Inflammatory macrophage treated with lipopolysaccharide for 1 hour (primary cell): ENCODE measurements around the gene CCDC117.
A peak's percentile ranks its signal among the peaks of the same experiment; 100 is the strongest.

Experiments
- DNase-seq, 2 donors: peaks; one replicate each; pipeline ENCODE4 v3.0.0-alpha.2; 2020 to 2022

The CCDC117 gene

DNA sequence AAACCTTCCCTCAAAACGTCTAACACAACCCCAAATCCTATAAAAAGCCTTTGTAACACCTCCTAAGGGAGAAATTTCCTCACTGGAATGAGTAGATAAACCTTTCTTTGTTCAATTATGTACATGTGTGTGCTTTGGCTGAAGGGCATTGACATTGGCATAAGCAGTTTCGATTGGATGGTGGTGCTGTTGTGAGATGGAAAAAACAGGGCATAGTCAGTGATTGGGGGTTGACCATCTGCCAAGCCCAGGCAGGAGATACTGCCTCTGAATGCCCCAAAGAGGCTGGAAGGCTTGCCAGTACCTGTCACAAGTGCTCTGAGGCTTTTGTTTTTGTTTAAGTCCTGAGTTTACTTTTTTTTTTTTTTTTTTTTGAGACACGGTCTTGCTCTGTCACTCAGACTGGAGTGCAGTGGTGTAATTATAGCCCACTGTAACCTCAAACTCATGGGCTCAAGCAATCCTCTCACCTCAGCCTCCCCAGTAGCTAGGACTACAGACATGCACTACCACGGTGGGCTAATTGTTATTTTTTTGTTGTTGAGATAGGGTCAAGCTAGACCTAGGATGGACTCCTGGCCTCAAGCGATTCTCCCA is 1.2 kb upstream of the CCDC117 start:
- no peak for DNase-seq

DNA sequence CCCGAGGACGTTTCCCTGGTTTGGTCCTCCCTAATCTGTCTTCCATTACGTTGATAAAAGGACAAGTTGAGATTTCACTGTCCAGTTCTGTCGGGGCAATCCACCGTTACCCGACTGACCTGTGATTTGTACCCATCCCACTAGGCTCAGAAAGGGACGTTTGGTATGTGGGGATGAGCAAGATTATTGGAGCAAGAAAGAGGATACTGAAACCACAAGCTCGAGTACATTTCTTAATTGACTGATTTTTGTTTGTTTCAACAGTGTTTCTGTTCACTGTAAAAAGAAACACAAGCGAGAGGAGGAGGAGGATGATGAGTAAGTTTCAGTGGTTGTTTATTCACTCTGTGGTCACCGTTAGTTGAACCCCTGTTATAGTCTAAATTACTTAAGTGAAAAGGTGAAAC is 969 bp downstream of the CCDC117 start:
- DNase-seq: peak; percentile 62 to 65

DNA sequence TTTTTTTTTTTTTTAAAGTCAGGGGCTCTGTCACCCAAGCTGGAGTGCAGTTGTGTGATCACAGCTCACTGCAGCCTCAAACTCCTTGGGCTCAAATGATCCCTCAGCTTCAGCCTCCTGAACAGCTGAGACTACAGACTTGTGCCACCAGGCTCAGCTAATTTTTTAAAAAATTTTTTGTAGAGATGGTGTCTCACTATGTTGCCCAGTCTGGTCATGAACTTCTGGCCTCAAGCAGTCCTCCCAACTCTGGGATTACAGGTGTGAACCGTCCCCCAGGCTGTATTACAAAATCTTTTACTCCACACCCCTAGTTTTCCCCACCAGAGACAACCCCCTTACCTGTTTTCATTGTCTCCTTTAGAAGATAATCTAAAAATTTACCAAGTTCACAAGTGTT is 1.9 kb downstream of the CCDC117 start:
- no peak for DNase-seq

DNA sequence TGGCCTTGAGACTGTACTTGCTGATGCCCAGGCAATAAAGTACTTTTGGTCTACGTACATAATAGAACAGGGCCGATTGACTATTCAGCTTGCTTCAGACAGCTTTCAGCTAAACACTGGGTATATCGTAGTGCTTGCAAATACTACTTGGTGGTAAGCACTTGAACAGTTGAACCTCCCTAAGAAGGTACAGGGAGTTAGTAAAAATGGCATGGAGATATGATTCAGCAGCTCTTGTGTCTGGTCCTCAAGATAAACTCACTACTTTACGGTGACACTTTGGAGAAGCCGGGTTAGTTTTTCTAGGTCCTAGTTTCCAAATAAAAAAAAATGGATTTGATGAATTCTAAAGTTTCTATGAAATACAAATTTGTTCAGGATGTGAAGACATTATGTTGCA is 7.3 kb downstream of the CCDC117 start:
- DNase-seq: no peak

DNA sequence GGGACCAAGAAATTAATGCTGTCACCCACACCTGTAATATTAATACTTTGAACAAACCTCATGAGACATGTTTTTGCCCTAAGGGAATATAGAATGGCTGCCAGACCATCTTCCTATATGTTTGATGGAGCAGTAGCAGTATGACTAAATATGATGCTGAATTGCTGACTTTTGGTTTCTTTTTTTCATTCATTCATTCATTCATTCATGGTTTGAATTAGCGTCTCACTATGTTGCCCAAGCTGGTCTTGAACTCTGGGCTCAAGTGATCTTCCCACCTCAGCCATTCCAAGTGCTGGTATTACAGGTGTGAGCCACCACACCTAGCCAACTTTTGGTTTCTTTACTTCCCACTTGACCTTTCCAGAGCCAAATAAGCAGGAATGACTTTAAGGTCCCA is 7.8 kb downstream of the CCDC117 start:
- no peak for DNase-seq

DNA sequence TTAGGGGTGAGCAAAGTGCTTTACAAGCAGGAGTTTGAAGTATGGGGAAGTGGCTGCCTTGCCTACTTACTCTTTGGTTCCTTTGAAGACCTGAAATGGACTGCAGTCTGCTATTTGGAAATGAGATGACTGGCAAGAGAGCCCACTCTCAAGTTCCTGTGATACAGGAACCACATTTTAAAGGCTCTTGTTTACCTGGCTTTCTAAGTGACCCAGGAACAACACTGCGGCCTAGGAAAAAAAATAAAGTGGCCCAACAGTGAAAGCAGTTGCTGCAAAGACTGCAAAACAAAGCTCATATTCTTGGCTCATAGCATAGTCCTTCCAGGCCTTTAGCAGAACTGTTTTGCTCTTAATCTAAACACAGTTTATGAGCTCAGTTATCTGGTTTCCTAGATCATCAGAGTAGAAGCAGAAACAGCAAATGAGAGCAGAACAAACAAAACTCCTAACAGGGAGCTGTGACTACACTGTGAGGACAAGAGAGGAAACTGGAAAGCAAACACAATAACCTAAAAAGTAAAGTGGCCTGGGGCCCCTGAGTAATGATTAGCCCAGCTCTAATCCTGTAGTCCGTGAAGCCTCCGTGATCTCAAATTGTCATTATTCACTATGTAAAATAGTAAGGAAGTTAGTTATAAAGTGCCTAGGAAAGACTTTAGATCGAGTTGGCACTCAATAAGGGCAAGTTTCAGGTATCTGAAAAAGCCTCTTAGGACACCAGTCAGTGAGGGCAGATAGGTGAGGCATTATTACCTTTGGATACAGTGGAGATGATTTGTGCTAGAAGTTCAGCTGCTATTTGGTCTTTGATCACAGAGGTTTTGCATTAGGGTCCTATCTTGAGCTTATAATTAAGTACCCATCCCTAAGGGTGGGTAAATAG is 11.5 kb downstream of the CCDC117 start:
- DNase-seq: no peak

DNA sequence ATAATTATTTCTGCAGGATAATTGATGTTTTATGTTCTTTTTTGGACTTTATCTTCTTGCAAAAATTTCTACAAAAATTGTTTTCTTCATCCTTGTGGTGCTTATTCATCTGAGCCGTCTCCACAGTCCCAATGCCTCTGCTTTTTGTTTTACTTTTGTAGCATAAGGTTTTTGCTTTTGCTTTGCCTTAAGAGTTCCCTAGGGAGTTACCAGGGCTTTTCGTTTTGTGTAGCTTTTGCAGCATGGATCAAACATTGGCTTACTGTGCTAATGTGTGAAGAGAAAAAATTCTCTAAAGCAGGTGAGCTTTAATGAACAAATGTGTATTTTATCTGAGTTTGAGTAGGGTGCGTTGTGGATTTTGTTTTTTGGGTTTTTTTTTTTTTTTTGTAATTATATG is 16.1 kb downstream of the CCDC117 start:
- DNase-seq: no peak

DNA sequence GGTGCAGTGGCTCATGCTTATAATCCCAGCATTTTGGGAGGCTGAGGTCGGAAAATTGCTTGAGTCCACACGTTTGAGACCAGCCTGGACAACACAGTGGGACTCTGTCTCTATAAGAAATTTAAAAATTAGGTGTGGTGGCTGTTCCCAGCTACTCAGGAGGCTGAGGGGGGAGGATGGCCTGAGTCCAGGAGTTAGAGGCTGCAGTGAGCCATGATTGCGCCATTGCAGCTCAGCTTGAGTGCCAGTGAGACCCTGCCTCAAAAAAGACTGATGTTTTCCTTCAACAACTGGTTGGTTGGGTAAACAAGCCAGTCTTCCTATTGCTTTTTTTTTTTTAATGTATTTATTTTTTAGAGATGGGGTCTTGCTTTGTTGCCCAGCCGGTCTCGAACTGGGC is 18.6 kb downstream of the CCDC117 start:
- no peak for DNase-seq

DNA sequence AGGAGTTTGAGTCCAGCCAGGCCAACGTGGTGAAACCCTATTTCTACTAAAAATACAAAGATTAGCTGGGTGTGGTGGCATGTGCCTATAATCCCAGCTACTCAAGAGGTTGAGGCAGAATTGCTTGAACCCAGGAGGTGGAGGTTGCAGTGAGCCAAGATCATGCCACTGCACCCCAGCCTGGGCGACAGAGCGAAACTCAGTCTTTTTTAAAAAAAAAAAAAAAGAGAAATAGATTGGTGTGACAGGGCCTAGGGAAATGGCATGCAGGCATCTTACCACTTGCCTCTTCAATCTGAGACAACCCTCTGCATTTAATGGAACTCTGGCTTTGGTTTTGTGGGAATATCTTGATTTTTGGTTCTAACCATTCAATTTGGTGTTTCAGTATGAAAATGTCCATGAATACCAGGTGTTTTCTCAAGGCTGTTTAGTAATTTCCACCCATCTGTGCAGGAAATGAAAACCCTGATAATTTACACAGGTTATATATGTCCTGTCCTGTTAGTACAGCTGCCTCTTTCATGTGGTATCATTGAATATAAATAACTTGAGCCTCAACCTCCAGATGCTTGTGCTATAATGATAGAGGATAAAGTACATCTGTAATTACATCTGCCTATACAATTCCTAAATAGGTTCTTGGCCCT is 19.5 kb downstream of the CCDC117 start:
- no peak for DNase-seq

DNA sequence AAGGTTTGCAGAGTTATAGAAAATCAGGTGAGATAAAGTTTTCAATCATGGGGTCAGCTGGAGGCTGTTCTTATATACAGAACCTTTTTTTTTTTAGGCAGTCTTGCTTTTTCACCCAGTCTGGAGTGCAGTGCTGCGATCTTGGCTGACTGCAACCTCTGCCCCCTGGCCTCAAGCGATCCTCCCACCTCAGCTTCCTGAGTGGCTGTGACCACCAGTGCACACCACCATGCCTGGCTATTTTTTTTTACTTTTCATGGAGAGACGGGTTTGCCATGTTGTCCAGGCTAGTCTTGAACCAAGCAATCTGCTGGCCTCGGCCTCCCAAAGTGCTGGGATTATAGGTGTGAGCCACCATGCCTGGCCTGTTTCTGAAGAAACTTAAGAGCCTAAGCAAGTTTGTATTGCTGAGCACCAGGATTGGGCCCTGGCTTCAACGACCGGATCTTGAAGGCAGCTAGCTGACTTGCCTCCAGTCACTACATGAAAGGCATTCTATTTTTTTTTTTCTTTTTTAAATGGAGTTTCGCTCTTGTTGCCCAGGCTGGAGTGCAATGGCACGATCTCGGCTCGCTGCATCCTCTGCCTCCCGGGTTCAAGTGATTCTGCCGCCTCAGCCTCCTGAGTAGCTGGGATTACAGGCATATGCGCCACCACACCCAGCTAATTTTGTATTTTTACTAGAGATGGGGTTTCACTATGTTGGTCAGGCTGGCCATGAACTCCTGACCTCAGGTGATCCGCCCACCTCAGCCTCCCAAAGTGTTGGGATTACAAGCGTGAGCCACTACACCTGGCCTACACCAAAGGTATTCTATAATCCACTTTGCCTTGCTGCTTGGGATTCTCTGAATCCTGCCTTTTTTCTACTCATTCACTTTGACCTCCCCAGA is 20.2 kb downstream of the CCDC117 start:
- DNase-seq: no peak

DNA sequence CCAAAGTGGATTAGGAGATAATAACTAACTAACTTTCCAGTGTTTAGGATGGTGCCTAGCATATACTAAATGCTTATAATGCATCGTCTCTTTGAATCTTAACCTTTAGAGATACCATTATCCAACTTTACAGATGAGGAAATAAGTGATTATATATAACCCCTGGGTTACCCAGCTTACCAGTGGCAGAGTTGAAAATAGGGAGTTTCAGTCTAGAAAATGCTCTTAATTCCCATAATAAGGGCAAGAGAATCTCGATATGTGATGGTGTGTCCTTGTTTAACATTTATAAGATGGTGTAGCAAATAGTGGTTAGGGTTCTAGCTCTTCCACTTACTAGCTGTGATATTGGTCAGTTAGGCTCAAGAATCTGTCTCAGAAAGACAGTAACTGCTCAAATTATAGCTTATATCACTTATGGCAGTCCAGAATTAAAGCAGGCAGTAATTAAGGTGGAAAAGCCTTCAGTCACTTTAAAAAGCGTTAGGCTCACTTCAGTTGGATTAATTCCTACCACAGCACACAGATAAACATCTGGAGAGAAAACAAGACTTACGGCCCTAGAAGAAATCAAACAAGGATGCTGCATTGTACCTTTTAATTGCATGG is 21.6 kb downstream of the CCDC117 start:
- DNase-seq: no peak

DNA sequence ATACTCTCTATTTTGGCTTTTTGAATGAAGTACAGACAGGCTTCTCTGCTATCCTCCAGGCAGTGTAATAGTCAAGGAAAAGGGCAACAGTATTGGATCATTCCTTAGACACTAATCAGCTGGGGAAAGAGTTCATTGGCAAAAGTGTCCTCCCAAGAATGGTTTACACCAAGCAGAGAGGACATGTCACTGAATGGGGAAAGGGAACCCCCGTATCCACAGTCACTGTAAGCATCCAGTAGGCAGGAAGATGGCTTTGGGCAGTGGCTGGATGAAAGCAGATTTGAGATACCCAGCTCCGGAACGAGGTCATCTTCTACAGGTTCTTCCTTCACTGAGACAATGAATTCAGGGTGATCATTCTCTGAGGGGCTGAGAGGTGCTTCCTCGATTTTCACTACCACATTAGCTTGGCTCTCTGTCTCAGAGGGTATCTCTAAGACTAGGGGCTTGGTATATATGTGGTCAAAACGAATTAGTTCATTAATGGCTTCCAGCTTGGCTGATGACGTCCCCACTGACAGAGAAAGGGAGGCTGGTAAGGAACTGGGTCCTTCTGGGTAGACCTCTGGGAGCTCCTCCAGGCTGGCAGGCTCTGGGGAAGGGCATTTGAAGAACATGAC is 22.7 kb downstream of the CCDC117 start:
- DNase-seq: no peak

DNA sequence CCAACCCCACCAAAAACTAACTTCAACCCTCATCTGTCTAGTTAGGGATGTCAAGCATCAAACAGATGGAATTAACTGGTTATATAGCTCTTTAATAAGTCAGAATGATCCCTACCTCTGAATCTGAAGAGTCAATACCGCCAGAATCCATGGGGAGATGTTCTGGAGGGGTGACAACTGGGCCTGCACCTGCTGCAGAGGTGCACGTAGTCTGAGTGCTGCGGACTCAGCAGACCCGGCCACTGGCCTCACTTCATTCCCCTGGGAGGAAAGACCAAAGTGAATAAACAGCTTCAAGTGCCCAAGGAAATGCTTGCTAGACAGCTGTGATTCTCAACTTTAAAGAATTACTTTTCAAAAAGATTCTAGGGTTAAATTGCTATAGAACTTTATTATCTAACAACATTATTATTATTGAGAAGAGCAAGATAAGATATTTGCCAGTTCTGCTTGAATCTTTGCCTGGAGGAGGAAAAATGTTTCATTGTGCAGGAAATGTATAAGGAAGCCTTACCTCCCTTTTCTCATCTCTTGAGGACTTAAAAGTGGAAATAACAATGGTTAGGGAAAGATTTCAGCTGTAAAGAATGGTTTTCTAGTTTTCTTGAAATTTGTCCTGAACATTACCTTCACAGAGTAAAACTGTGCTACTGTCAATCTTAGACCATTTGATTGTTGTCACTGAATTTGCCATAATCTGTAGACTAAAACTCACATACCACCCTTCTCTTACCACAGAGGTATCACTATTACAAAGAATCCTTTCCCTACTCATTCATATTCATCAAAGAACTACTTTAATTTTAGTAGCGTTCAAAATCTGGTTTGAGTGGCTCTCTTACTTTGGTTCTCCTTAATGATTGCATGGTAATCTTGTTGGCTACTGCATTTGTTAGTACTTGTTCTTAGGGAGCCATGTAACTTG is 23.7 kb downstream of the CCDC117 start:
- no peak for DNase-seq

DNA sequence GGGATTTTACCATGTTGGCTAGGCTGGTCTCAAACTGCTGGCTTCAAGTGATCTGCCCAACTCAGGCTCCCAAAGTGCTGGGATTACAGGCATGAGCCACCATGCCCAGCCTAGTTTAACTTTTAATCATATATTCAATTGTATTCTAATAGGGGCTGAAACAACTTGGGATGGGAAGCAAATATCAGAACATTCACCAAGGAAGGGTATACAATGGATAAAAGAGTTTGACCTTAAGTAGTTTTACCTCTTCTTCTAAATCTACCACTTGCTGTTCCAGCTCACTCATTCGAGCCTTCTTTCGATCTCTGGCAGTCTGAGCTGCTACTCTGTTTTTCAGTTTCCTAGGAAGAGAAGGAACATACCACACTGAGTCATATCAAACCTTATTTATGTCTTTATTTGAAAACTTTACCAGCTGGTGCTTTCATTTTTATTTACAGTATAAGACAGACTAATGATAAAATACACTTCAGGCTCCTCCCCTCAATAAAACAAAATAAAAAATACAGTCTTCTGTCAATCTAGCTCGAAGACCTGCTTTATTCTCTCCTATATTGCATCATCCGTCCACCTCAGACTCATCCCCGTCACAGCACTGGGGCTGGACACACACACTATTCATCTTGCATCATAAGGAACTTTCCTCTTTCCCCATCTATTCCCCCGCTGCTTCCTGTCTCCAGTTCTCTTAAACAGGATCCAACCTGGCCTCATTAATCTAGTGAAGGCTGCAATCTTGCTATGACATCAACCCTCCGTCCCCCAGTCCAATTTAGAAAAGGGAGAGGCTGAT is 26.5 kb downstream of the CCDC117 start:
- peak; percentile 97 to 99 for DNase-seq

DNA sequence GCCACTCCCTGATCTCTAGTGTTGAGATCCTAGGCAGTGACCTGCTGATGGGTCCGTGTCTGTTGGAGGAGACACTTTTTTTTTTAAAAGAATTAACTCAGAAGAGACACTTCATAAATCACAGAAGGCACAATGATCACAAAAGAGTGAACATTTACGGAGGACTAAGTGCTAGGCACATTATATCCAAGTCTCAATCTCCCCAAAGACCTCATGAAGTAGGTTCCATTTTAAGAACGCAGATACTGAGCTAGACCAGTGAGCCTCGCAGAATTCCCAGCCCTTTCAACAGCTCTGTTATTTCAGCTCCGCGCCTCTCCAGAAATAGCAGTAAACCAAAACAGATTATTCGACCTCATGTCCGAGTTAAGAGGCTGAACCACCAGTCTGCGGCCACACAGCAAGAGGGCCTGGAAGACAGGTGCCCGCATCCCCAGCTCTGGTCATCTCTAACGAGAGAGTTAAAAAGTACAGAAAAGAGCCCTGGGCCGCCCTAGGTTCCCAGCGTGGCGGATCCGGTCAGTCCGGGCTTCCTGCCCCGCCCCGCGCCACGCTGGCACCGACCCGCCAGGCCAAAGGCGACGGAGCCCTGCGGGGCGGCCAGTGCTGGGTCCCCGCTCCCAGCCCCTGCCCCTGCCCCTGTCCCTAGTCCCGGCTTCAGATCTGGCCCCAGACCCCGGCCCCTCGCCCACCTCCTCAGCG is 27.3 kb downstream of the CCDC117 start:
- peak; percentile 48 to 57 for DNase-seq

DNA sequence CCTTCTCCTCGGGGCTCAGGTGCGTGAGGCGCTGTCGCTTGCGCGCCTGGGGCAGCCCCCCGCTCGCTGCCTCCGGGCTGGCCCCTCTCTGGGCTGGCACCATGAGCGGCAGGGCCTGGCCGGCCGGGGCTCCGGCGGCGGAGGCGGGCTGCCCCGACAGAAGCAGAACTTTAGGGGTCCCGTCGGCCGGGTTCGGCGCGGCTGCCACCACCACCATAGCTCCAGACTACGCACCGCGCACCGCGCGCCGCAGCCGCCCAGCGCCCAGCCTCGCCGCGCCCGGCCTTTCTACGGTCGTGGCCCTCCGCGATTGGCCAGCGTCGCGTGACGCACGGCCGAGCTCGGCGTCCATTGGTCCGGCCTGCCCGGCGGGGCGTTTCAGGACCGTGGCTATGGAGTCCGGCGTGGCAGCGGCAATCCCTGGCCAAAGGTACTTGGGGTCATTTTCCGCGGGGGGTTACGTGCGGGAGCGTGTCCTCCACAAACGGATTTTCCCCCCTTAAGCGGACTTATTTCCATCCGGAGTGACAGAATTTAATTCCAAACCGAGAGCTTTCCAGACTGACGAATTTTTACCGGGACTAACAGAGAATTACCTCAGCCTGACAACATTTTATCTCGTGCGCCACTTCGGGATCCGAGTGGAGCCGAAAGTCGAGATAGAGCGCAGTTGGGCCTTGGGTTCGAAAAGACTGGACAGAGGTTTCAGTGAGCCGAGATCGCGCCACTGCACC is 28.0 kb downstream of the CCDC117 start, which contains the start of gene XBP1:
XBP1 (minus strand) TSS at position 262 of the 734 bp plus-strand sequence.
- peak; percentile 93 to 98 for DNase-seq

DNA sequence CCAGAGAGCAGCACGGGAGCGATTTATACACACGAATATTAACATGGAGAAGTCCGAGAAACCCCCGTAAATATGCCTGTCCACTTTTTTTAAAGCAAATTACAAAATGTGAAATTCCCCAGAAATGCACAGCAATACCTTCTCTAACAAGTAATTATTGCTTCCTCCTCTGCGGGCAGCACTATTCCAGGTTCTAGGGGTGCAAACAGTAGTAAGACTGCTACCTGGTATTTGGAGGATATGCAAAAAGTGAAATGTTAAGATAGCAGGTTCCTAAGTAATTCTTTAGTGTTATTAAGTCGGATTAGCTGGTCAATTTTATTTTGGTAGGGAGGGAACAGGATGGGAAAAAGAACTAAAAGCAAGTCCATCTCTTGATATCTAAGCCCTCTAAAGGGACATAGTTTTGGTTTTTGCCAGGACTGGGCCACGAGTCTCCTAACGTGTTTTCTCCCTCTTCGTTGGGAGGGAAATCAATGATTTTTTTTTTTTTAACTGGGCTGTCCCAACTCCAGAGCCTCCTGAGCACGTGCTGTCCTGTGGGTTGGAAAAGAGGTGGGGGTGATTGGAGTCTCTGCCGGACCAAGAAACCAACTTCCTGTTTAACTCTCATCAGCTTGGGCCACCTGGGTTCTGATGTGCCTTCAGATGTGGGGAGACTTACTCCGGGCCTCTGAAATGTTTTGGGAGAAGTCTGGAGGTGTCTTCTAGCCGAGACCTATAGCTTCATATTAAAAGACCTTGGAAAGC is 29.5 kb downstream of the CCDC117 start:
- peak; percentile 51 to 73 for DNase-seq
